Measurements from ENCODE around the gene PCK2.

The PCK2 gene

GRCh38 chr14:24057867-24058259, 36.2 kb upstream of the PCK2 start:
- ChIA-PET CTCF (interaction anchor here (0.8 to 9.5 kb wide), 26 partner anchors 9 to 274 kb away, joined by 3 to 118 read pairs (median 8); partner anchors contain the start of genes CIDEB, CPNE6, DCAF11 and DHRS1), POLR2A (no interaction called here)
- no peak for TF ChIP-seq CTCF (IDR thresholded peaks at IDR 0.05; ENCODE audit: control extremely low read depth, extremely low read depth, low read depth, missing control alignments)
- no peak for DNase-seq (ENCODE audit: extremely low spot score)

GRCh38 chr14:24058260-24058950, 35.7 kb upstream of the PCK2 start:
- CTCF ChIA-PET, result interaction anchor here (0.8 to 9.5 kb wide), 26 partner anchors 8 to 274 kb away, joined by 3 to 118 read pairs (median 8); partner anchors contain the start of genes CIDEB, CPNE6, DCAF11 and DHRS1
- DNase-seq (ENCODE audit: extremely low spot score), result peak; percentile 70
- POLR2A ChIA-PET, result interaction anchor here (0.8 kb wide), 1 partner anchor 51 kb away, joined by 3 read pairs; no protein-coding TSS in a partner anchor
- TF ChIP-seq CTCF (IDR thresholded peaks at IDR 0.05; ENCODE audit: control extremely low read depth, extremely low read depth, low read depth, missing control alignments), result peak; percentile 73

GRCh38 chr14:24058951-24059475, 35.1 kb upstream of the PCK2 start:
- no peak for DNase-seq (ENCODE audit: extremely low spot score)
- CTCF ChIA-PET, result interaction anchor here (0.7 to 9.5 kb wide), 22 partner anchors 8 to 250 kb away, joined by 3 to 118 read pairs (median 8); partner anchors contain the start of genes CIDEB, CPNE6, DCAF11 and DHRS1
- no peak for TF ChIP-seq CTCF (IDR thresholded peaks at IDR 0.05; ENCODE audit: control extremely low read depth, extremely low read depth, low read depth, missing control alignments)
- POLR2A ChIA-PET, result interaction anchor here (0.8 kb wide), 1 partner anchor 50 kb away, joined by 3 read pairs; no protein-coding TSS in a partner anchor

GRCh38 chr14:24059841-24060388, 34.2 kb upstream of the PCK2 start:
- POLR2A ChIA-PET, result no interaction called here
- no peak for TF ChIP-seq CTCF (IDR thresholded peaks at IDR 0.05; ENCODE audit: control extremely low read depth, extremely low read depth, low read depth, missing control alignments)
- CTCF ChIA-PET, result interaction anchor here (0.7 to 9.5 kb wide), 6 partner anchors 12 to 101 kb away, joined by 3 to 118 read pairs (median 47); partner anchors contain the start of genes IRF9 and PCK2
- DNase-seq (ENCODE audit: extremely low spot score), result no peak

- ChIA-PET CTCF (interaction anchor here (1.1 to 9.5 kb wide), 5 partner anchors 12 to 48 kb away, joined by 5 to 118 read pairs (median 7); partner anchors contain the start of gene PCK2), POLR2A (no interaction called here)
- TF ChIP-seq CTCF (IDR thresholded peaks at IDR 0.05; ENCODE audit: control extremely low read depth, extremely low read depth, low read depth, missing control alignments), result no peak
- no peak for DNase-seq (ENCODE audit: extremely low spot score)
Measured at GRCh38 chr14:24060443-24060842, 33.7 kb upstream of the PCK2 start.

Measured in GM10248 (cell line).